CD4-positive, CD25-positive, alpha-beta regulatory T cell (primary cell): ENCODE measurements around the gene SLC6A11. TPM values are rescaled to one million over a fixed set of nuclear protein-coding genes. Genes with fewer than 3 reads are reported as not detected.

Experiments
- ATAC-seq, 2 donors: fragments of 150-1000 bp; cut with Tn5 transposase; one replicate each; pipeline ENCODE4 v1.10.0; 2021; ENCODE audit warnings: low read depth in 2 of 2, moderate number of reproducible peaks in 2 of 2, moderate library complexity in 1 of 2
- DNase-seq, 3 donors: peaks; one replicate each; pipeline versions ENCODE4 v3.0.0 to v3.0.0-alpha.2; 2012 to 2022; ENCODE audit warnings: mixed read lengths in 1 of 3
- H3K27ac ChIP-seq: one replicate; pipeline ENCODE4 v1.7.0; 2013; ENCODE audit warnings: mild to moderate bottlenecking, low read length; ENCODE audit not compliant: insufficient read depth, poor library complexity, severe bottlenecking
- H3K27me3 ChIP-seq: one replicate; pipeline ENCODE4 v1.7.0; 2013; ENCODE audit warnings: low read length; ENCODE audit not compliant: control insufficient read depth, insufficient read depth
- H3K36me3 ChIP-seq: one replicate; pipeline ENCODE4 v1.7.0; 2013; ENCODE audit warnings: mild to moderate bottlenecking, low read length, moderate library complexity; ENCODE audit not compliant: control insufficient read depth, insufficient read depth
- H3K4me1 ChIP-seq: 2 replicates; pipeline ENCODE4 v1.7.0; 2013; ENCODE audit warnings: mild to moderate bottlenecking, low read length; ENCODE audit not compliant: insufficient read depth, control insufficient read depth, poor library complexity, severe bottlenecking
- H3K4me3 ChIP-seq: one replicate; pipeline ENCODE4 v1.7.0; 2013; ENCODE audit warnings: low read depth, mild to moderate bottlenecking, low read length, moderate library complexity
- H3K9me3 ChIP-seq, 2 experiments: 1 replicate in 1 of 2; 2 replicates in 1 of 2; pipeline ENCODE4 v1.7.0; 2013; ENCODE audit warnings: low read length in 2 of 2, mild to moderate bottlenecking in 1 of 2, moderate library complexity in 1 of 2; ENCODE audit not compliant: control insufficient read depth in 2 of 2
- H3K27ac Mint-ChIP-seq, 3 donors: one replicate each; pipeline ENCODE4 v1.8.0; 2020 to 2022; ENCODE audit warnings: mild to moderate bottlenecking in 3 of 3, mixed read lengths in 3 of 3, moderate library complexity in 2 of 3
- H3K27me3 Mint-ChIP-seq: one replicate; pipeline ENCODE4 v1.8.0; 2022; ENCODE audit warnings: mild to moderate bottlenecking, mixed read lengths
- H3K36me3 Mint-ChIP-seq: one replicate; pipeline ENCODE4 v1.8.0; 2020; ENCODE audit warnings: mixed read lengths
- H3K4me1 Mint-ChIP-seq, 4 donors: one replicate each; pipeline ENCODE4 v1.8.0; 2020 to 2022; ENCODE audit warnings: mixed read lengths in 4 of 4, mild to moderate bottlenecking in 1 of 4
- H3K4me3 Mint-ChIP-seq, 4 donors: one replicate each; pipeline ENCODE4 v1.8.0; 2020 to 2022; ENCODE audit warnings: mild to moderate bottlenecking in 4 of 4, mixed read lengths in 4 of 4, moderate library complexity in 3 of 4
- H3K9me3 Mint-ChIP-seq, 7 donors: one replicate each; pipeline ENCODE4 v1.8.0; 2020 to 2022; ENCODE audit warnings: mixed read lengths in 7 of 7, mild to moderate bottlenecking in 3 of 7, moderate library complexity in 2 of 7
- polyA plus RNA-seq, 4 donors: library from polyadenylated mRNA; unstranded; fragments of 300-500 nt; fragmentation: Illumina TruSeq; gene quantifications; one replicate each; pipeline ENCODE4 v1.2.3, GENCODE V29; 2021
- total RNA-seq: library from RNA; stranded (reverse); gene quantifications from one replicate; pipeline ENCODE4 v1.2.3, GENCODE V29; 2022

Gene SLC6A11
- total and polyA plus RNA-seq, 5 donors from 2014 or later = not detected

DNA sequence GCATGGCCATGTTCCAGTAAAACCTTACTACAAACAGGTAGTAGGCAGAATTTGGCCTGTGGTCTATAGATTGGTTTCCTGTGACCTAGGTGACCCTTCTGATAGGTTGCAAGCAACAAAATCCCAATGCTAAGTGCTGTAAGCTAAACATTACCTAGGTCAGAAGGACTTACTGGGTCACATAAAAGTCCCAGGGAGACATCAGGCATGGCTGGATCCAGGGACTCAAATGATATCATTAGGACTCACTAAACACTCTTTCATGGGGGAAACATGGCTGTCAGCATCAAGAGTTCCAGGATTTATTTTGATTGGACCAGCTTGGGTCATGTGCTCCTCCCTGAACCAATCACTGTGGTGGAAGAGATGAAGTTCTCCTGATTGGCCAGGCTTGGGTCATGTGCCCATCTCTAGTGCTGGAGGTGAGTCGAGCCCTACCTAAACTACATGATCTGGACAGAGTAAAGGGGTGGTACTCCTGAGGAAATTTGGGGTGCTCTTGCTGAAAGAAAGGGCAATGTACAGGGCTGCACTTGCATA, 159.7 kb downstream of the SLC6A11 start:
- no peaks in the 10 kb centered on the region for H3K36me3 Mint-ChIP-seq
- Histone ChIP-seq H3K4me1 (no peaks in the 10 kb centered on the region), H3K27me3 (no peaks in the 10 kb centered on the region), H3K27ac (no peak overlapping the region), H3K36me3 (no peaks in the 10 kb centered on the region), H3K9me3 (no peaks in the 10 kb centered on the region), H3K4me3 (no peak overlapping the region)
- H3K27me3 Mint-ChIP-seq = peaks cover 4% of the 10 kb centered on the region
- DNase-seq = no peak
- H3K4me1 Mint-ChIP-seq = no peaks in the 10 kb centered on the region
- H3K27ac Mint-ChIP-seq = no peak overlapping the region
- H3K9me3 Mint-ChIP-seq = peaks cover 0 to 3% (median 0%) of the 10 kb centered on the region in 7 donors
- no peak for ATAC-seq
- no peak overlapping the region for H3K4me3 Mint-ChIP-seq

DNA sequence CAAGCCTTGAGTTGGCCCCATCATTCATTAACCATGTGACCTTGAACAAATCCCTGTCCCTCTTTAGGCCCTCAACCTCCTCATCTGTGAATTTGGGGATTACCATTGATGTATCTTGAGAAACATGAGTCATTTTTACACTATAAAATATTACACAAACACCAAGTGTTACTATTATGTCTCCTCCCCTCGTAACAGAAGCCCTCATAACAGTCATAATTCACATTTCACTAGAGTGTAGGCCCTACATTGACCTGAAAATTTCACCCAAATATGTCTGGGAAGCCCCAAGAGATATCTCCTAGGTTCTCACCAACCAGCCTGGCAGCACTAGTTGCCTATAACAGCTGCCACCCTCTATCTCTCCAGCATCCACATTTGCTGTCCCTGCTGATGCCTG, 160.7 kb downstream of the SLC6A11 start:
- DNase-seq (no peak), ATAC-seq (no peak)
- no peaks in the 10 kb centered on the region for H3K27me3 Mint-ChIP-seq
- no peak overlapping the region for H3K27ac ChIP-seq
- no peaks in the 10 kb centered on the region for H3K27me3 ChIP-seq
- H3K4me1 Mint-ChIP-seq = no peaks in the 10 kb centered on the region
- no peaks in the 10 kb centered on the region for H3K36me3 ChIP-seq
- no peaks in the 10 kb centered on the region for H3K4me1 ChIP-seq
- no peaks in the 10 kb centered on the region for H3K36me3 Mint-ChIP-seq
- no peak overlapping the region for H3K27ac Mint-ChIP-seq
- no peaks in the 10 kb centered on the region for H3K9me3 ChIP-seq
- no peak overlapping the region for H3K4me3 Mint-ChIP-seq
- peaks cover 0 to 3% (median 0%) of the 10 kb centered on the region in 7 donors for H3K9me3 Mint-ChIP-seq
- H3K4me3 ChIP-seq = no peak overlapping the region

DNA sequence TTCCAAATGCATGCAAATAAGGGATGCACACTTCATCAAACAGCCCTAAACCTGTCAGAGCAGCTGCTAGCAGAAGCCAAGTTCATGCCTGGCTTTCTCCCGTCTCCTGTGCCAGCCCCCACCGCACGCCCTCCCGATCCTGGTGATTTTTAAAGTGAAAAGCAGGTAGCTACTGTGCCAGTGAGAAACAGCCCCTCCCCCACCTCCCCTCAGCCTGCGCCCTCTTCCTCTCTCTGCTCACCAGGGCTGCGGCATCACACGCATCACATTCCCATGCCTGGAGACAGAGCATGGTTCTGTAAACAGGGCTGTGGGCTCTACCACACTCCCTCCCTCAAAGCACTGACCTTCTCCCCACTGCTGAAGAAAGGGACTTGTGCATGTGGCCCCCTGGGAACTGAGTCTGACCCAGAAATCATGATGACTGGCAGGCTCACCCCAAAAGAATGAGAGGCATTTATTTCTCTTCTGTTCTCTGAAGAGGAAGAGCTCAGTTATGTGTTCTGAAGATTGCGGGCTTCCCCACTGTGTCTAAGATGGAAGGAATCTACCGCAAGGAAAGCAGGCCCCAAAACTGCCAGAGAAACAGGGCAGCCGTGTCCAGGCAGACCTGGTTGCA, 162.0 kb downstream of the SLC6A11 start:
- Mint-ChIP-seq H3K36me3 (no peaks in the 10 kb centered on the region), H3K27me3 (peaks cover 4% of the 10 kb centered on the region), H3K9me3 (peaks cover 0 to 3% (median 0%) of the 10 kb centered on the region in 7 donors), H3K27ac (no peak overlapping the region), H3K4me3 (no peak overlapping the region), H3K4me1 (no peaks in the 10 kb centered on the region)
- Histone ChIP-seq H3K4me3 (no peak overlapping the region), H3K36me3 (no peaks in the 10 kb centered on the region), H3K4me1 (no peaks in the 10 kb centered on the region), H3K27ac (no peak overlapping the region), H3K9me3 (no peaks in the 10 kb centered on the region), H3K27me3 (peaks cover 2% of the 10 kb centered on the region)
- ATAC-seq = no peak
- DNase-seq = no peak

DNA sequence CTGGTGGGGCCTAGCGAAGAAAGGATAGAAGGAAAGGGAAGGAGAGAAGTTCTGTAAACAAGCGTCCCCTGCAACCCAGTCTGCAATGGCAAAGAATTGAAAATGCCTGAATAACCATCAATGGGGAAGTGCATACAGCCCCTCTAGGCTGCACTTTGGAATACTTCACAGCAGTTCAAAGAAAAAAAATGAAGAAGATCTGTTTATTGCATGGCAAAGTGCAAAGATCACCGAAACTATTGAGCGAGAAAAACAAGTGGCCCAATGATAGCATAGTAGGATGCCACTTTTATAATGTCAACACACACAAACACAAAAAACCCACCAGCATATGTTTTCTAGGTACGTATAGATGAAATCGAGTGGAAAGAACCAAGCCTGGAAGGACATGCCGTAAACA, 162.9 kb downstream of the SLC6A11 start:
- Mint-ChIP-seq H3K9me3 (peaks cover 0 to 3% (median 0%) of the 10 kb centered on the region in 7 donors), H3K4me1 (no peaks in the 10 kb centered on the region), H3K27me3 (peaks cover 4% of the 10 kb centered on the region), H3K4me3 (no peak overlapping the region), H3K36me3 (no peaks in the 10 kb centered on the region), H3K27ac (no peak overlapping the region)
- no peak overlapping the region for H3K4me3 ChIP-seq
- DNase-seq (no peak), ATAC-seq (no peak)
- no peaks in the 10 kb centered on the region for H3K9me3 ChIP-seq
- H3K27me3 ChIP-seq = peaks cover 2% of the 10 kb centered on the region
- H3K27ac ChIP-seq = no peak overlapping the region
- no peaks in the 10 kb centered on the region for H3K4me1 ChIP-seq
- no peaks in the 10 kb centered on the region for H3K36me3 ChIP-seq

DNA sequence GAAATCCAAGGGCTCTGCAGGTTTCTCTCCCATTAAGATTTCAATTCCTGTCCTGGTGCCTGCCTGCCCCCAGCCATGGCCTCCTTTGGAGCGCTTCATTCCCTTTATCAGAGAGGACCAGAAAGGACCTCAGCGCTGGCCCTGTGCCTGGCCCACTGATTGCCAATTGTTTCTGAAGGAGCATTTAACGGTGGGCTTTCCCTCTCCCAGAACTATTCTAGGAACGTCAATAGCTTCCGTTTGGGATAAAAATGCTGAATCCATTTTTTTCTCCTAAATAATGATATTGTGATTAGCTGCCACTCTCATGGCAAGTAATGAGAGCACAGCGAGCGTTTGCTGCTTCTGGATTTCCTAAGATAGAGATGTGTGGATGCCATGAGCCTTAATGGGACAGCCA, 164.3 kb downstream of the SLC6A11 start:
- Histone ChIP-seq H3K27me3 (peaks cover 2% of the 10 kb centered on the region), H3K4me1 (no peaks in the 10 kb centered on the region), H3K9me3 (no peaks in the 10 kb centered on the region), H3K27ac (no peak overlapping the region), H3K4me3 (no peak overlapping the region), H3K36me3 (no peaks in the 10 kb centered on the region)
- H3K4me3 Mint-ChIP-seq = no peak overlapping the region
- ATAC-seq = no peak
- H3K9me3 Mint-ChIP-seq = peaks cover 0 to 3% (median 0%) of the 10 kb centered on the region in 7 donors
- H3K27me3 Mint-ChIP-seq = peaks cover 4% of the 10 kb centered on the region
- no peak overlapping the region for H3K27ac Mint-ChIP-seq
- no peaks in the 10 kb centered on the region for H3K4me1 Mint-ChIP-seq
- no peaks in the 10 kb centered on the region for H3K36me3 Mint-ChIP-seq
- DNase-seq = no peak

DNA sequence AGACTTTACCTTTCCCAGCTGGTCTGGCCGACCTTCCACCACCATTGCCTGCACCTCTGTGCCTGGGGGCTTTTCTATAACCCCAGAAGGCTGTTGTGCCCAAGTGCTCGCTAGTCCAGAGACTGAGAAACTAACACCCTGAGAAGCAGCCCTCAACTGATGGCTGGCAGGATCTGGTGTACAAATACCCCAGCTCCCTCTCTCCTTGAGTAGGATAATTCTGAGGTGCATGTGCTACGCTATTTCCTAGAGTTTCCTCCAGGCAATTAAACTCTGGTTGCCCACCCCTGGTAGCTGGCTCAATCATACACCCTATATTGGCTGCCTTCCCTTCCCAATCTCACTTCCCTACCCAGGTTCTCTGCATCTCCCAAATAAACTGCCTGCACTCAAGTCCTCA, 165.0 kb downstream of the SLC6A11 start:
- Histone ChIP-seq H3K27ac (no peak overlapping the region), H3K4me3 (no peak overlapping the region), H3K4me1 (no peaks in the 10 kb centered on the region), H3K27me3 (peaks cover 2% of the 10 kb centered on the region), H3K9me3 (no peaks in the 10 kb centered on the region), H3K36me3 (no peaks in the 10 kb centered on the region)
- no peaks in the 10 kb centered on the region for H3K4me1 Mint-ChIP-seq
- ATAC-seq = no peak
- peaks cover 0 to 3% (median 0%) of the 10 kb centered on the region in 7 donors for H3K9me3 Mint-ChIP-seq
- DNase-seq = no peak
- no peak overlapping the region for H3K27ac Mint-ChIP-seq
- H3K36me3 Mint-ChIP-seq = no peaks in the 10 kb centered on the region
- no peak overlapping the region for H3K4me3 Mint-ChIP-seq
- H3K27me3 Mint-ChIP-seq = peaks cover 4% of the 10 kb centered on the region

DNA sequence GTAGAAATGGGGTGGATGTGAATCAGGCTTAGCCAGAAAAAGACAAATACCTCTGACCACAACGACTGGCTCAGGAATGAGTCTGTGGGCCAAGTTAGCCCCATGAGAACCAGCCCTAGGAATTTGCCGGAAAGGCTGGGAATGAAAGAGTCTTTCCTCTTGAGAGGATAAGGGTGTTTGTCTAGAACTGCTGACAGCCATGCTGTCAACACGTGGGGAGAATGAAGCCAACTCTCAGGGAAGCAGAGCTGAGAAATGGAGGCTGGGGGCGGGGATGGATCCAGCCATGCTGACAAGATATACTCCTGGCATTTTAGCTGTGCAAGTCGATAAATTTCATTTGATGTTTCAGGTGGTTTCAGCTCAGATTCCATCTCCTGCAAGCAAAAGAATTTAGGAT, 165.9 kb downstream of the SLC6A11 start:
- H3K27ac Mint-ChIP-seq = no peak overlapping the region
- no peak overlapping the region for H3K4me3 Mint-ChIP-seq
- peaks cover 0 to 1% (median 0%) of the 10 kb centered on the region in 7 donors for H3K9me3 Mint-ChIP-seq

DNA sequence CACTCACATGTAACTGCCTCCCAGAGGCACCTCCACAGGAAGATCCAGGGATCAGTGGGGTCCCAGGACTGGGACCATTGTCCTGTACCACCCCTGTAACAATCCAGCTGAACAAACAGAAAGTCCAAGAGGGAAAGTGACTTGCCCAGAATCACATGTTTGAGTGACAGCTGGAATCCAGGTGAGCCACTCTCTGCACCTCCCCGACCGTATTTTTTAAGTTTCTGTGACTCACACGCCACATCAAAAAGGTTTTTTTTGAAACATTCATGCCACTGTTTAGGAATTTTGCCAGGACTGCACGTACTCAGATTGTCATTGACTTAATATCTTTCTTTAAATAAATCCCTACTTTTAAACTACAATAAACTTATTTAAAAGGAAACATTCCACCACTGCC, 166.8 kb downstream of the SLC6A11 start:
- ATAC-seq = no peak
- Mint-ChIP-seq H3K4me3 (no peak overlapping the region), H3K4me1 (no peaks in the 10 kb centered on the region), H3K36me3 (no peaks in the 10 kb centered on the region), H3K27me3 (peaks cover 4% of the 10 kb centered on the region), H3K27ac (no peak overlapping the region), H3K9me3 (peaks cover 0 to 1% (median 0%) of the 10 kb centered on the region in 7 donors)
- H3K9me3 ChIP-seq = no peaks in the 10 kb centered on the region
- H3K27me3 ChIP-seq = peaks cover 2% of the 10 kb centered on the region
- H3K36me3 ChIP-seq = no peaks in the 10 kb centered on the region
- H3K27ac ChIP-seq = no peak overlapping the region
- no peak for DNase-seq
- no peak overlapping the region for H3K4me3 ChIP-seq
- H3K4me1 ChIP-seq = no peaks in the 10 kb centered on the region

More for the DNA sequence above, 165.9 kb downstream of the SLC6A11 start:
- Histone ChIP-seq H3K36me3 (no peaks in the 10 kb centered on the region), H3K9me3 (no peaks in the 10 kb centered on the region), H3K4me3 (no peak overlapping the region), H3K27me3 (peaks cover 2% of the 10 kb centered on the region), H3K27ac (no peak overlapping the region), H3K4me1 (no peaks in the 10 kb centered on the region)
- Mint-ChIP-seq H3K27me3 (peaks cover 4% of the 10 kb centered on the region), H3K36me3 (no peaks in the 10 kb centered on the region), H3K4me1 (no peaks in the 10 kb centered on the region)
- ATAC-seq (no peak), DNase-seq (no peak)
